Measurements from ENCODE around the gene KIF13A.
"Not testable (repeated sequence)": the region's sequence is repeated elsewhere in the genome, so short reads cannot be mapped to it uniquely, and the experiment has no call there.

KIF13A gene

GRCh38 chr6:17842014-17842776 is 145.2 kb downstream of the KIF13A start:
- DNase-seq: no peak

- no peak for DNase-seq
These were observed 147.8 kb downstream of the KIF13A start for GRCh38 chr6:17839513-17840223.

GRCh38 chr6:17836293-17836692 is 151.1 kb downstream of the KIF13A start:
- no peak for DNase-seq

- no peak for DNase-seq
These were observed 151.7 kb downstream of the KIF13A start for GRCh38 chr6:17835784-17836183.

GRCh38 chr6:17831135-17831534 is 156.3 kb downstream of the KIF13A start:
- DNase-seq: no peak

- no peak for DNase-seq
These were observed 157.5 kb downstream of the KIF13A start for GRCh38 chr6:17829905-17830304.

GRCh38 chr6:17828149-17828548 is 159.3 kb downstream of the KIF13A start:
- no peak for DNase-seq

GRCh38 chr6:17826301-17826700 is 161.1 kb downstream of the KIF13A start:
- DNase-seq: no peak

- DNase-seq: no peak
These were observed 167.4 kb downstream of the KIF13A start for GRCh38 chr6:17820055-17820454.

- no peak for DNase-seq
These were observed 169.7 kb downstream of the KIF13A start for GRCh38 chr6:17817763-17818162.

GRCh38 chr6:17816921-17817611 is 170.4 kb downstream of the KIF13A start:
- no peak for DNase-seq

GRCh38 chr6:17813542-17813941 is 173.9 kb downstream of the KIF13A start:
- DNase-seq: no peak

GRCh38 chr6:17812311-17812710 is 175.1 kb downstream of the KIF13A start:
- no peak for DNase-seq

GRCh38 chr6:17808609-17809008 is 178.8 kb downstream of the KIF13A start:
- no peak for DNase-seq

- DNase-seq: not testable (repeated sequence)
These were observed 180.0 kb downstream of the KIF13A start for GRCh38 chr6:17807431-17807830.

- DNase-seq: no peak
These were observed 184.0 kb downstream of the KIF13A start for GRCh38 chr6:17803409-17803808.

- DNase-seq: no peak
These were observed 188.8 kb downstream of the KIF13A start for GRCh38 chr6:17798477-17799154.

GRCh38 chr6:17790489-17790888 is 196.9 kb downstream of the KIF13A start:
- no peak for DNase-seq

GRCh38 chr6:17785094-17785787 is 202.2 kb downstream of the KIF13A start:
- no peak for DNase-seq

- no peak for DNase-seq
These were observed 207.4 kb downstream of the KIF13A start for GRCh38 chr6:17780061-17780460.

GRCh38 chr6:17771609-17772008 is 215.8 kb downstream of the KIF13A start:
- DNase-seq: no peak

GRCh38 chr6:17768881-17769280 is 218.6 kb downstream of the KIF13A start:
- no peak for DNase-seq

GRCh38 chr6:17768388-17768787 is 219.0 kb downstream of the KIF13A start:
- DNase-seq: no peak

Measured in CD4-positive, alpha-beta T cell treated with Interferon gamma for 1 hour (primary cell).